ENCODE results near the gene ZNF789. TPM values are rescaled to one million over a fixed set of nuclear protein-coding genes. Genes with fewer than 3 reads are reported as not detected.

Gene ZNF789
- total and polyA plus RNA-seq, 9 of the 15 experiments (the other 6 are each of a cell fraction or from before 2014, with no cell fraction given), result 6.1 to 57.0 (median 24.8) TPM

DNA sequence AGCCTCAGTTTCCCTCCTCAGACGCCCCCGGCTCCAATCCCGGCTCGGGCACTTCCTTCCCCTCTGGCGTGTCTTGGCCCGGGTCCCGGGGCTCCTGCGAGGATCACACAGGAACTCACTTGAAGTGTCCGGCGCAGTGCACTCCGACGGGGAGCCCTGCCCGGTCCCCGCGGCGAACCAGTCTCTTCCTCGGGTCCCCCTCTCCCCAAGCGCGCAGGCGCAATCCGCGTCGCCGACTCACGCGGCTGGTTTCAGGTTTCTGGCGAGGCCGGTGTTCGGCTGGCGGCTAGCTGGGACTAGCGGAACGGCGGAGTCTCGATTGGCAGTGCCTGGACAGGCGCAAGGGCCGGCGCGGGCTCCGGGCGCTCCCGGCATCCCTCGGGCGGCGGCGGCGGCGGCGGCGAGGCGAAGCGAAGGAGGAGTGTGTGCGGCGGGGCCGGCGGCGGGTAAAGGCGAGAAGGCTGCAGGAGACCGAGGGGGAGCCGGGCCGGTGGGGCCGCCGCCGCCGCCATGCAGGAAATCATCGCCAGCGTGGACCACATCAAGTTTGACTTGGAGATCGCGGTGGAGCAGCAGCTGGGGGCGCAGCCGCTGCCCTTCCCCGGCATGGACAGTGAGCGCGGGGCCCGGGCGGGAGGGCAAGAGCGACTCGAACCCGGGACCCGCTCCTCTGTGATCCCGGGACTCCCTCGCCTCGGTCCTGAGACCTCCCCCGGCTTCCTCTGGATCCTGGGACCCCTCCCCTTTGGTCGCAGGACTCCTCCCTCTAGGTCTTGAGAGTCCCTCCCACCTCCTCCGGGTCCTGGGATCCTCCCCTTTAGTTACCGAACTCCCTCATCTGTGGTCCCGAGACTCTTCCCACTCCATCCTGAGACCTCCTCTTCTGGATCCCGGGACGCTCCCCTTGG is 33.9 kb upstream of the ZNF789 start, which contains the start of the genes CPSF4 and PTCD1 (continued):
- TF ChIP-seq, protein P1, sequence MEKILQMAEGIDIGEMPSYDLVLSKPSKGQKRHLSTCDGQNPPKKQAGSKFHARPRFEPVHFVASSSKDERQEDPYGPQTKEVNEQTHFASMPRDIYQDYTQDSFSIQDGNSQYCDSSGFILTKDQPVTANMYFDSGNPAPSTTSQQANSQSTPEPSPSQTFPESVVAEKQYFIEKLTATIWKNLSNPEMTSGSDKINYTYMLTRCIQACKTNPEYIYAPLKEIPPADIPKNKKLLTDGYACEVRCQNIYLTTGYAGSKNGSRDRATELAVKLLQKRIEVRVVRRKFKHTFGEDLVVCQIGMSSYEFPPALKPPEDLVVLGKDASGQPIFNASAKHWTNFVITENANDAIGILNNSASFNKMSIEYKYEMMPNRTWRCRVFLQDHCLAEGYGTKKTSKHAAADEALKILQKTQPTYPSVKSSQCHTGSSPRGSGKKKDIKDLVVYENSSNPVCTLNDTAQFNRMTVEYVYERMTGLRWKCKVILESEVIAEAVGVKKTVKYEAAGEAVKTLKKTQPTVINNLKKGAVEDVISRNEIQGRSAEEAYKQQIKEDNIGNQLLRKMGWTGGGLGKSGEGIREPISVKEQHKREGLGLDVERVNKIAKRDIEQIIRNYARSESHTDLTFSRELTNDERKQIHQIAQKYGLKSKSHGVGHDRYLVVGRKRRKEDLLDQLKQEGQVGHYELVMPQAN (IDR thresholded peaks at IDR 0.05; ENCODE audit: borderline replicate concordance), result peak; percentile 76
- peak; percentile 69 for TF ChIP-seq DMBX1 (CRISPR knock-in tag; IDR thresholded peaks at IDR 0.05; ENCODE audit: borderline replicate concordance)
- TF ChIP-seq, protein P2, sequence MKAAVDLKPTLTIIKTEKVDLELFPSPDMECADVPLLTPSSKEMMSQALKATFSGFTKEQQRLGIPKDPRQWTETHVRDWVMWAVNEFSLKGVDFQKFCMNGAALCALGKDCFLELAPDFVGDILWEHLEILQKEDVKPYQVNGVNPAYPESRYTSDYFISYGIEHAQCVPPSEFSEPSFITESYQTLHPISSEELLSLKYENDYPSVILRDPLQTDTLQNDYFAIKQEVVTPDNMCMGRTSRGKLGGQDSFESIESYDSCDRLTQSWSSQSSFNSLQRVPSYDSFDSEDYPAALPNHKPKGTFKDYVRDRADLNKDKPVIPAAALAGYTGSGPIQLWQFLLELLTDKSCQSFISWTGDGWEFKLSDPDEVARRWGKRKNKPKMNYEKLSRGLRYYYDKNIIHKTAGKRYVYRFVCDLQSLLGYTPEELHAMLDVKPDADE (conservative IDR thresholded peaks at IDR 0.05; ENCODE audit: control insufficient read depth, low read depth, low read length), result peak; percentile 93
- TF ChIP-seq, protein P3, sequence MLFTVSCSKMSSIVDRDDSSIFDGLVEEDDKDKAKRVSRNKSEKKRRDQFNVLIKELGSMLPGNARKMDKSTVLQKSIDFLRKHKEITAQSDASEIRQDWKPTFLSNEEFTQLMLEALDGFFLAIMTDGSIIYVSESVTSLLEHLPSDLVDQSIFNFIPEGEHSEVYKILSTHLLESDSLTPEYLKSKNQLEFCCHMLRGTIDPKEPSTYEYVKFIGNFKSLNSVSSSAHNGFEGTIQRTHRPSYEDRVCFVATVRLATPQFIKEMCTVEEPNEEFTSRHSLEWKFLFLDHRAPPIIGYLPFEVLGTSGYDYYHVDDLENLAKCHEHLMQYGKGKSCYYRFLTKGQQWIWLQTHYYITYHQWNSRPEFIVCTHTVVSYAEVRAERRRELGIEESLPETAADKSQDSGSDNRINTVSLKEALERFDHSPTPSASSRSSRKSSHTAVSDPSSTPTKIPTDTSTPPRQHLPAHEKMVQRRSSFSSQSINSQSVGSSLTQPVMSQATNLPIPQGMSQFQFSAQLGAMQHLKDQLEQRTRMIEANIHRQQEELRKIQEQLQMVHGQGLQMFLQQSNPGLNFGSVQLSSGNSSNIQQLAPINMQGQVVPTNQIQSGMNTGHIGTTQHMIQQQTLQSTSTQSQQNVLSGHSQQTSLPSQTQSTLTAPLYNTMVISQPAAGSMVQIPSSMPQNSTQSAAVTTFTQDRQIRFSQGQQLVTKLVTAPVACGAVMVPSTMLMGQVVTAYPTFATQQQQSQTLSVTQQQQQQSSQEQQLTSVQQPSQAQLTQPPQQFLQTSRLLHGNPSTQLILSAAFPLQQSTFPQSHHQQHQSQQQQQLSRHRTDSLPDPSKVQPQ (CRISPR knock-in tag; IDR thresholded peaks at IDR 0.05; ENCODE audit: borderline replicate concordance), result no peak
- no peak for TF ChIP-seq TEAD4 (IDR thresholded peaks at IDR 0.05; ENCODE audit: low read length)
- no peak for TF ChIP-seq TEAD4 (CRISPR knock-in tag; IDR thresholded peaks at IDR 0.05; ENCODE audit: borderline replicate concordance)
- TF ChIP-seq CHD2 (IDR thresholded peaks at IDR 0.05; ENCODE audit: low read depth, low read length), result no peak
- no peak for TF ChIP-seq NR2C1 (IDR thresholded peaks at IDR 0.05)
- TF ChIP-seq NR2C1 (tag; IDR thresholded peaks at IDR 0.05), result no peak
- no peak for TF ChIP-seq EWSR1 (IDR thresholded peaks at IDR 0.05; ENCODE audit: borderline replicate concordance, low read depth, partially characterized antibody)
- TF ChIP-seq, protein P4, sequence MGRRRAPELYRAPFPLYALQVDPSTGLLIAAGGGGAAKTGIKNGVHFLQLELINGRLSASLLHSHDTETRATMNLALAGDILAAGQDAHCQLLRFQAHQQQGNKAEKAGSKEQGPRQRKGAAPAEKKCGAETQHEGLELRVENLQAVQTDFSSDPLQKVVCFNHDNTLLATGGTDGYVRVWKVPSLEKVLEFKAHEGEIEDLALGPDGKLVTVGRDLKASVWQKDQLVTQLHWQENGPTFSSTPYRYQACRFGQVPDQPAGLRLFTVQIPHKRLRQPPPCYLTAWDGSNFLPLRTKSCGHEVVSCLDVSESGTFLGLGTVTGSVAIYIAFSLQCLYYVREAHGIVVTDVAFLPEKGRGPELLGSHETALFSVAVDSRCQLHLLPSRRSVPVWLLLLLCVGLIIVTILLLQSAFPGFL (CRISPR knock-in tag; IDR thresholded peaks at IDR 0.05), result no peak
- TF ChIP-seq, protein P5, sequence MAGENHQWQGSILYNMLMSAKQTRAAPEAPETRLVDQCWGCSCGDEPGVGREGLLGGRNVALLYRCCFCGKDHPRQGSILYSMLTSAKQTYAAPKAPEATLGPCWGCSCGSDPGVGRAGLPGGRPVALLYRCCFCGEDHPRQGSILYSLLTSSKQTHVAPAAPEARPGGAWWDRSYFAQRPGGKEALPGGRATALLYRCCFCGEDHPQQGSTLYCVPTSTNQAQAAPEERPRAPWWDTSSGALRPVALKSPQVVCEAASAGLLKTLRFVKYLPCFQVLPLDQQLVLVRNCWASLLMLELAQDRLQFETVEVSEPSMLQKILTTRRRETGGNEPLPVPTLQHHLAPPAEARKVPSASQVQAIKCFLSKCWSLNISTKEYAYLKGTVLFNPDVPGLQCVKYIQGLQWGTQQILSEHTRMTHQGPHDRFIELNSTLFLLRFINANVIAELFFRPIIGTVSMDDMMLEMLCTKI (IDR thresholded peaks at IDR 0.05; ENCODE audit: partially characterized antibody), result no peak
- TF ChIP-seq ZFP30 (CRISPR knock-in tag; IDR thresholded peaks at IDR 0.05; ENCODE audit: borderline replicate concordance), result no peak
- TF ChIP-seq MYNN (IDR thresholded peaks at IDR 0.05), result no peak
- no peak for TF ChIP-seq MYNN (CRISPR knock-in tag; IDR thresholded peaks at IDR 0.05)
- no peak for TF ChIP-seq ZNF444 (CRISPR knock-in tag; IDR thresholded peaks at IDR 0.05)
- TF ChIP-seq U2AF1 (optimal IDR thresholded peaks at IDR 0.05; ENCODE audit: low read depth, low read length), result peak; percentile 96
- peak in 1 of 2 experiments; percentile 67; a peak in 1 of 4 replicates for TF ChIP-seq TBL1XR1 (IDR thresholded peaks at IDR 0.05; ENCODE audit: low read length in 2 of 2)
- no peak for TF ChIP-seq ZNF134 (CRISPR knock-in tag; conservative IDR thresholded peaks at IDR 0.05)
- no peak for TF ChIP-seq LARP7 (IDR thresholded peaks at IDR 0.05)

All from K562 (cell line).